ENCODE measurements around the gene TLR3.

Gene TLR3

DNA sequence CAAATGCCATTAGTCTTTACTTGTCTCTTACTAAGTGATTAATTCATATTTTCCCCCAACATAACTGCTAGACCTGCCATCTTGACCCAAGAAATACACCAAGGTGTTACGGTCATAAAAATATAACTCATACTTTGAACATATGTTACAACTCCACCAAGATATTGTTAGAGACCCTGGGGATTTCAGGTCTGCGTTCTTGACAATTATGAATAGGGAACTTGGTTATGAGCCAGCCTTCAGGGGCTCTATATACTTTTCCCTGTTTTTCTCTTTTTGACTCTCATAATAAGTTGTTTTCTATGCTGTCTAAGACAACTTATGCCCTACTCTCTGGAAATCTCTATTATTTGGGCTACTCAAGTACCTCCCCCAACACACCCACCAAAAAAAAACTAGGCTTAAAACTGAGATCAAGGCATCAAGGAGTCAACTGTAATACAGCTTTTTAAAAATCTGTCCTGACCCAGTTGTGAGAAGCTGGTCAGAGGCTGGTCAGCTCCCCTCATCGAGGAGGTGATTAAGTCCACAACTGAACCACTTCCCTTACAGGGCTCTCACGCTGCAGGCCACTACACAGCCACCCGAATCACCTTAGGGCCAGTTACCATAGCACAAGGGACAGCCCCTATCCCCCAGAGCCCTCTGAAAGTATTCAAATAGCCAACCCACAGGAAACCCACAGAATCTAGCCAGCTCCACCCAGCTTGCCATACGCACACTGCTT is 10.5 kb upstream of the TLR3 start:
- no peak for DNase-seq (ENCODE audit: extremely low spot score)
- TF ChIP-seq FOXM1 (IDR thresholded peaks at IDR 0.05; ENCODE audit: borderline replicate concordance) = no peak
- ChIA-PET POLR2A (no interaction called here), CTCF (interaction anchor here (0.7 to 1.2 kb wide), 2 partner anchors 10 to 91 kb away, joined by 3 read pairs; no protein-coding TSS in a partner anchor)

DNA sequence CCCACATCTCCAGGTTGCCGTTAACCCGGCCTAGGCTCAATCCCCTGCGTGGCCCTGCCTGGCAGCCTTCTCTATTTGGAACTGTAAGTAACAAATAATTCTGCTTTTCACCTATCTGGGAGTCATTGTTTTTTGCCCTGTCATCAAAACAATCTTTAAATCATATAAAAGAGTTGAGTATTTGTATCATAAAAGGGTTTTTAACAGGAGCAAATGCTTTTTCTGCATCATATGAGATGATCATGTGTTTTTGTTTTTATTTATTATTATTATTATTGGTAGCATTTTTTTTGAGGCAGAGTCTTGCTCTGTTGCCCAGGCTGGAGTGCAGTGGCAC is 10.0 kb upstream of the TLR3 start:
- ChIA-PET POLR2A (no interaction called here), CTCF (interaction anchor here (1.2 kb wide), 1 partner anchor 9 kb away, joined by 3 read pairs; no protein-coding TSS in a partner anchor)
- no peak for TF ChIP-seq TARDBP (IDR thresholded peaks at IDR 0.05)
- no peak for DNase-seq (ENCODE audit: extremely low spot score)

DNA sequence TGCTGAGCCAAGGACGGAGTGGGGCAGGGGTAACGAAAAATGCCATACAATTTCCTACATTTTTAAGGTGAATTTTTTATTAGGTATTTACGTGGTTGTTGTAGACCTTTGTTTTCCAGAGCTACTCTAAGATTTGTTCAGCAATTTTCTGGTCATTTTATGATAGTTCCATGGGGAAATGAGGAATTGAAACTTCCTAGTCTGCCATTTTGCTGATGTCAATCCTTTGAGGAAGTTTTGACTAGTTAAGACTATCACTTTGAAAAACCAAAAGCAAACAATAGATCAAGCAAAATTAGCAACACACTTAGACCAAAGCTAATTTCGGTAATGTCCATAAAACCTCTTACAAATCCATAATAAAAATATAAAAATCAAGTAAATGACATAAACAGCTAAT is 7.0 kb upstream of the TLR3 start:
- POLR2A ChIA-PET = no interaction called here
- CTCF ChIA-PET = interaction anchor here (0.6 to 1.5 kb wide), 2 partner anchors 10 to 71 kb away, joined by 3 to 5 read pairs; no protein-coding TSS in a partner anchor
- no peak for DNase-seq (ENCODE audit: extremely low spot score)
- TF ChIP-seq ARNT (IDR thresholded peaks at IDR 0.05) (no peak), BHLHE40 (IDR thresholded peaks at IDR 0.05; ENCODE audit: borderline replicate concordance) (no peak), ELF4 (IDR thresholded peaks at IDR 0.05) (no peak), SP1 (IDR thresholded peaks at IDR 0.05) (no peak), HDGF (IDR thresholded peaks at IDR 0.05; ENCODE audit: borderline replicate concordance) (no peak), CTBP1 (IDR thresholded peaks at IDR 0.05; ENCODE audit: borderline replicate concordance) (no peak), NFRKB (IDR thresholded peaks at IDR 0.05) (no peak), L3MBTL2 (conservative IDR thresholded peaks at IDR 0.05) (no peak), SUZ12 (IDR thresholded peaks at IDR 0.05) (no peak), LEF1 (IDR thresholded peaks at IDR 0.05; ENCODE audit: borderline replicate concordance) (no peak), FOXM1 (IDR thresholded peaks at IDR 0.05; ENCODE audit: borderline replicate concordance) (no peak), FOXA1 (IDR thresholded peaks at IDR 0.05) (no peak), ZNF384 (IDR thresholded peaks at IDR 0.05) (no peak), FOXK2 (IDR thresholded peaks at IDR 0.05) (no peak), TARDBP (IDR thresholded peaks at IDR 0.05) (no peak)
- TF ChIP-seq, protein P1, sequence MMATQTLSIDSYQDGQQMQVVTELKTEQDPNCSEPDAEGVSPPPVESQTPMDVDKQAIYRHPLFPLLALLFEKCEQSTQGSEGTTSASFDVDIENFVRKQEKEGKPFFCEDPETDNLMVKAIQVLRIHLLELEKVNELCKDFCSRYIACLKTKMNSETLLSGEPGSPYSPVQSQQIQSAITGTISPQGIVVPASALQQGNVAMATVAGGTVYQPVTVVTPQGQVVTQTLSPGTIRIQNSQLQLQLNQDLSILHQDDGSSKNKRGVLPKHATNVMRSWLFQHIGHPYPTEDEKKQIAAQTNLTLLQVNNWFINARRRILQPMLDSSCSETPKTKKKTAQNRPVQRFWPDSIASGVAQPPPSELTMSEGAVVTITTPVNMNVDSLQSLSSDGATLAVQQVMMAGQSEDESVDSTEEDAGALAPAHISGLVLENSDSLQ (IDR thresholded peaks at IDR 0.05) = no peak

DNA sequence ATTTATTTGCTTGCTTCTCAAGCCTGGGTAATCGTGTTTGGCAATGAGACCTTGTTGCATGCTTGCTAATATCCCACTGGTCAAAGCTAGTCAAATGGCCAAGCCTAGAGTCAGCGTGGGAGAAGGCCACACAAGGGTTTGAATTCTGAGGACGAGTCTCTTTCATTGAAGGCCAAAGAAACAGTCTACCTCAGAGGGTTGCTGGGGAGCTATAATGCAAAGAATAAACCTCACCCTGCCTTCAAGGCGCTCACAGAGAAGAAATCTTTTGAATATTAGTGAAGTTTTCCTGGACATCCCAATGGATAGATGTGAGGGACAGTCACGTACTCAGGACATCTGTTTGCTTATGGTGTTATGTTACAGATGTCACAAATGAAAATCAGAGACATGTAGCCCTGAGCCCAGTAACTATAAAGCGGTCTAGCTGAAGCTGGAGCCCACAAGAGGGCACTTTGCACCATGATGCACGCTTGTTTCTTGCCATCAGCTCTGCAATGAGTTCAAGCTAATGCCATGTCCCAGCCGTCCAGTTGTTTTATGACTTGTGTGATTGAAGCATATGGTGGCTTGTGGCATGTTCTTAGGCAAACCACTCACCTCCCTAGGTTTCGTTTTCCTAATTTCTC is 1.1 kb upstream of the TLR3 start:
- POLR2A ChIA-PET = interaction anchor here (0.5 to 1.9 kb wide), 8 partner anchors 11 to 124 kb away, joined by 3 to 6 read pairs (median 4); no protein-coding TSS in a partner anchor
- CTCF ChIA-PET = interaction anchor here (0.5 to 3.7 kb wide), 16 partner anchors 9 to 640 kb away, joined by 3 to 63 read pairs (median 4); no protein-coding TSS in a partner anchor
- TF ChIP-seq ARNT (IDR thresholded peaks at IDR 0.05) = no peak
- TF ChIP-seq, protein P1 (IDR thresholded peaks at IDR 0.05) = 0 out of 2 replicates have a peak, but pooled peaks have one; percentile 13
- TF ChIP-seq L3MBTL2 (conservative IDR thresholded peaks at IDR 0.05) = no peak
- no peak for TF ChIP-seq ELF4 (IDR thresholded peaks at IDR 0.05)
- DNase-seq (ENCODE audit: extremely low spot score) = peak; percentile 27

DNA sequence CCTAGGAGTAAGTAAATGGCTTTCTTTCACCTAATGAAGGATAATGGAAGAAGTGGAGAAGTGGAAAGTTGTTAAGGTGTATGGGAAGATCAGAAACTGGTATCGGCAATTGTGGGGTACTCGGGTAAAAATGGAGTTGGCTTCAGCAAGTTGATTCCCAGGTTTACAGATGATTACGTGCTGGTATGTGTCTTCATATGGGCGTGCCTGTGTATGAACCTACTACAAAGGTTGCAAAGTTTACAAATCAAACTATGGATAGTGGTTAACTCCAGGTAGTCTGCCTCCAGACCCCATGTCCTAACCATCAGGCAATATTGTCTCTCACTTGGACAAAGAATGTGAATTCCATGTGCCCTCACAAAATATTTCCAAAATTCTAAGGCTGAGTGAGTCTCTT is 773 bp downstream of the TLR3 start:
- no peak for DNase-seq (ENCODE audit: extremely low spot score)
- TF ChIP-seq L3MBTL2 (conservative IDR thresholded peaks at IDR 0.05) = no peak
- TF ChIP-seq SUZ12 (IDR thresholded peaks at IDR 0.05) = no peak
- no peak for TF ChIP-seq NFRKB (IDR thresholded peaks at IDR 0.05)
- no peak for TF ChIP-seq FOXA1 (IDR thresholded peaks at IDR 0.05)
- no peak for TF ChIP-seq CTBP1 (IDR thresholded peaks at IDR 0.05; ENCODE audit: borderline replicate concordance)
- ChIA-PET CTCF (interaction anchor here (0.9 to 3.7 kb wide), 4 partner anchors 10 to 67 kb away, joined by 3 to 63 read pairs (median 4); no protein-coding TSS in a partner anchor), POLR2A (interaction anchor here (0.8 kb wide), 1 partner anchor 10 kb away, joined by 3 read pairs; no protein-coding TSS in a partner anchor)

DNA sequence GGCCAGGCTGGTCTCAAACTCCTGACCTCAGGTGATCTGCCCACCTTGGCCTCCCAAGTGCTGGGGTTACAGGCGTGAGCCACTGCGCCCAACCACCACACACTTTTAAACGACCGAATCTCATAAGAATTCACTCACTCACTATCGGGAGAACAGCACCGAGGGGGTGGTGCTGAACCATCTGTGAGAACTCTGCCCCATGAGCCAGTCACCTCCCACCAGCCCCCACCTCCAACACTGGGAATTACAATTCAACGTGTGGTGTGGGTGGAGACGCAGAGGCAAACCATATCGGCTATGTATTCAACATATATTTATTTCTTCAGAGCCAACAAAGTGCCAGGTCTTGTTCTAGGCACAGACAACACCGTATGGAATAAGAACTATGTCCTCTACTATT is 3.6 kb downstream of the TLR3 start:
- TF ChIP-seq FOXK2 (IDR thresholded peaks at IDR 0.05) = no peak
- TF ChIP-seq HDGF (IDR thresholded peaks at IDR 0.05; ENCODE audit: borderline replicate concordance) = no peak
- no peak for TF ChIP-seq ELF4 (IDR thresholded peaks at IDR 0.05)
- no peak for TF ChIP-seq LEF1 (IDR thresholded peaks at IDR 0.05; ENCODE audit: borderline replicate concordance)
- no peak for TF ChIP-seq TARDBP (IDR thresholded peaks at IDR 0.05)
- no peak for TF ChIP-seq SP1 (IDR thresholded peaks at IDR 0.05)
- CTCF ChIA-PET = interaction anchor here (1.1 kb wide), 1 partner anchor 60 kb away, joined by 3 read pairs; no protein-coding TSS in a partner anchor
- POLR2A ChIA-PET = no interaction called here
- no peak for DNase-seq (ENCODE audit: extremely low spot score)

DNA sequence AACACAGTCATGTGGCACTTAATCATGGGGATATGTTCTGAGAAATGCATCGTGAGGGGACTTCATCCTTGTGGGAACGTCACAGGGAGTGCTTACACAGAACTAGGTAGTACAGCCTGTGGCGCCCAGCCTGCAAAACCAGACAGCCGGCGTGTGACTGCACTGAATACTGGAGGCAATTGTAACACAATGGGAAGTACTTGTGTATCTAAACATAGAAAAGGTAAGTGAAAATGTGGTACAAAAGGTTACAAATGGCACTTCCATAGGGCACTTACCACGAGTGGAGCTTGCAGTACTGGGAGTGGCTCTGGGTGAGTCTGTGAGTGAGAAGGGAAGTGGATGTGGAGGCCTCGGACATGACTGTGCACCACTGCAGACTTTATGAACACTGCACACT is 5.2 kb downstream of the TLR3 start:
- no peak for DNase-seq (ENCODE audit: extremely low spot score)
- TF ChIP-seq FOXK2 (IDR thresholded peaks at IDR 0.05) (no peak), HDGF (IDR thresholded peaks at IDR 0.05; ENCODE audit: borderline replicate concordance) (no peak), LEF1 (IDR thresholded peaks at IDR 0.05; ENCODE audit: borderline replicate concordance) (no peak), TARDBP (IDR thresholded peaks at IDR 0.05) (no peak), L3MBTL2 (conservative IDR thresholded peaks at IDR 0.05) (no peak), SP1 (IDR thresholded peaks at IDR 0.05) (no peak), ZNF384 (IDR thresholded peaks at IDR 0.05) (no peak), FOXA1 (IDR thresholded peaks at IDR 0.05) (no peak), BHLHE40 (IDR thresholded peaks at IDR 0.05; ENCODE audit: borderline replicate concordance) (no peak)
- POLR2A ChIA-PET = interaction anchor here (0.6 kb wide), 1 partner anchor 177 kb away, joined by 3 read pairs; no protein-coding TSS in a partner anchor
- CTCF ChIA-PET = no interaction called here

Data from HEK293T (cell line).